Ramos (cell line): ENCODE measurements around the gene TRIM39.
"Not testable (repeated sequence)": the region's sequence is repeated elsewhere in the genome, so short reads cannot be mapped to it uniquely, and the experiment has no call there.

Experiments
- in situ Hi-C: fragments of 300-500 bp; cut with MboI; formaldehyde crosslinking; loops from one replicate; pipeline ENCODE4 v1.14.3; 2022; ENCODE audit warnings: low sequenced_read_pairs; ENCODE audit not compliant: unreplicated experiment

The TRIM39 gene

DNA sequence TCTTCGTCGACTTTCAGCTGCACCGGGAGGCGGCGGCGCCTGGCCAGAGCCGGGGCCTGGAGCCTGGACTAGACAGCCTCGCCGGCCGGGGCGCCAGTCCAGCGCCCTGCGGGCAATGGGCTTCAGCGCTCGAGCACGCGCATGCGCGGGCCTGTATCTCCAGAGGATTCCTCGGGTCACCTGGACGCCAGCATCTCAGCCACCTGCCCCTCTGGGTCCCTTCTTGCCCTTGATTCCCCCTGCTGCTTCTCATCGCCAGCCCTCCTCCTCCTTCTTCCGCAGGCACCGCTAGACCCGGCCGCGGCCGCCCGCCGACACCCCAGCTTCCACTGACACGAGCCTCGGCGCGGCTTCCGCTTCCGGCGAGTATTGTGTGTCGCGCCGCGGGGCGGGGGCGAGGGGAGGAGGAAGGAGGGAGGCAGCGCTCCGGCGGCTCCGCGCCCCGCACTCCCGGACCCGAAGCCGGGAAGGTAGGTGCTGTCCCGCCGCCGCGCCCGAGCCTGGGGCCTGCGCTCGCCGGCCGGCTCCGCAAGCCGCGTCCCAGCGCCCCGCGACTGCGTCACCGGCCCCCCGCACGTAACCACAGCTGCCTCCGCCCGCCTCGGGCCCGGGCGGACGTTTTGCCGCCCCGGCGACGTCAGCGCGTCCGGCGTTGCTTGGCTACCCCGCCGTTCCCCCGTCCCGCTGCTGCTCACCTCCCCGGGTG, at the start of gene TRIM39:
TSS of gene TRIM39 (plus strand) at position 402 of the 706 bp plus-strand sequence. CDS start 2,391 bp downstream, outside the sequence.
- in situ Hi-C loops: no loop called here

DNA sequence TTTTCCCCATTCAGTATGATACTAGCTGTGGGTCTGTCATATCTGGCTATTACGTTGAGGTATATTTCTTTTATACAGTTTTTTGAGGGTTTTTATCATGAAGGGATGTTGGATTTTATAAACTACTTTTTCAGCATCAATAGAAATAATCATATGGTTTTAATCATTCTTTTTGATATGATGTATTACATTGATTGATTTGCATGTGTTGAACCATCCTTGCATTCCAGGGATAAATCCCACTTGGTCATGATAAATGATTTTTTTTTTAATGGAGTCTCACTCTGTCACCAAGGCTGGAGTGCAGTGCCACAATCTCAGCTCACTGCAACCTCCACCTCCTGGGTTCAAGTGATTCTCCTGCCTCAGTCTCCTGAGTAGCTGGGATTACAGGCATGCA, 45.7 kb upstream of the TRIM39 start:
- in situ Hi-C loops: not testable (repeated sequence)

- in situ Hi-C loops: no loop called here
These were observed 44.2 kb upstream of the TRIM39 start for GRCh38 chr6:30282522-30282921.

DNA sequence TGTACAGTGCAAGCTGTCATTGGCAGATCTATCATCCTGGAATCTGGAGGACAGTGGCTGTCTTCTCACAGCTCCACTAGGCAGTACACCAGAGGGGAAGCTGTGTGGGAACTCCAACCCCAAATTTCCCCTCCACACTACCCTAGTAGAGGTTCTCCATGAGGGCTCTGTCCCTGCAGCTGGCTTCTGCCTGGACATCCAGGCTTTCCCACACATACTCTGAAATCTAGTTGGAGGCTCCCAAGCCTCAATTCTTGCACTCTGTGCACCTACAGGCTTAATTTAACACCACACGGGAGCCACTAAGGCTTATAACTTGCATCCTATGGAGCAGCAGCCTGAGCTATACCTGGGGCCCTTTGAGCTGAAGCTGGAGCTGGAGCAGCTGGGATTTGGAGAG, 43.0 kb upstream of the TRIM39 start:
- in situ Hi-C loops: no loop called here

GRCh38 chr6:30287139-30287538, 39.6 kb upstream of the TRIM39 start:
- in situ Hi-C loops: no loop called here

DNA sequence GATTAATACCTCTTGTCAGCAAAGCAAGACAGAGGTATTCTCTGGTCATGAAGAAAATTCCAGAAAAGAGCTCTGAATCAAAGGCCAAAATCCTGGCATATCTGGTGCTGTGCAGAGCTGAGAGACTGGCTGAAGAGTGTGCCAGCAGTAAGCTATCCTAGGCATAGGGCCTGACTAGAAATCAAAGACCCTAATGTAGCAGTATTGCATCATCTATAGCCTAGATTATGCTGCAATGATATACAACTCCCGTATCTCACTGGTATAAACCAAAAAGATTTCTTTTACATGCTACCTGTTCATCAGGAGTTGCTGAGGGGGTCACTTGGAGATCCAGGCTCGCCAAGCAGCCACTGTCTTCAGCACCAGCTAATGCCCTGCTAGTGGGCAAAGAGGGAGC, 30.9 kb upstream of the TRIM39 start:
- in situ Hi-C loops: no loop called here

DNA sequence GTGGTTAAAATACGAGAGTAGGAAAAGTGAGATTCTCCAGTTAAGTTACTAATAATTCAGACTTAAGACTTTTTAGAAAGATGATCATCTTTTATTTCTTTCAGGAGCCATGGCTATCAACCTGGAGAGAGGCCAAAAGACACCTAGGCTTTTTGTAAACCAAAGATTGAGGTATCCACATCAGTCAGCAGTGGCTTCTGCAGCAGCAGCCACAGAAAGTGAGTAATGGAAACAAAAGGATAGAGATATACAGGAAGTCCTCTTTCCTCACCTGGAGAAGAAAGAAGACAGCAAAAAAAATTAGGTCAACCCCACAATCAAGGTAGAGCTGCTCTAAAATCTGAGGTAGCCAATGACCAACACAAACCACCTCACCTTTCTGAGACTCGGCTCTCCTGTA, 22.7 kb upstream of the TRIM39 start:
- in situ Hi-C loops: no loop called here

DNA sequence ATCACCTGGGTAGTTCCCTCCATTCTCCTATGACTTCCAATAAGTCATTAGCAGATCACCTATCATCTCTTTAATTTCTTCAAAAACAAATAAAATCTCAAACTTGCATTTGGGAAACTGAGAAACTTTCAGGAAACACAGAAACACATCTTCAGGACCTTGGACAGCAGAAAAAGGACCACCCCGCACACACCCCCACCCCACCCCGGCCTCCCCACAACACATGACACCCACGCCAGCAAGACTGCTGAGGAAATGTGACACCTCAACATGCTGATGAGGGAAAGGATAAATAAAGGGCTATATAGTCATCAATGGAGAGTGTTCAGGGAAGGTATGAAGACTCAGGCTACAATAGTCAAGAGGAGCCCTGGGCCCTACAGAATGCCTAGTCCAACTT, 15.6 kb upstream of the TRIM39 start:
- in situ Hi-C loops: no loop called here

GRCh38 chr6:30311671-30312070, 15.1 kb upstream of the TRIM39 start:
- in situ Hi-C loops: no loop called here

GRCh38 chr6:30312266-30312665, 14.5 kb upstream of the TRIM39 start:
- in situ Hi-C loops: no loop called here

- in situ Hi-C loops: no loop called here
These were observed 13.9 kb upstream of the TRIM39 start for GRCh38 chr6:30312676-30313321.

GRCh38 chr6:30315156-30315555, 11.6 kb upstream of the TRIM39 start:
- in situ Hi-C loops: no loop called here

DNA sequence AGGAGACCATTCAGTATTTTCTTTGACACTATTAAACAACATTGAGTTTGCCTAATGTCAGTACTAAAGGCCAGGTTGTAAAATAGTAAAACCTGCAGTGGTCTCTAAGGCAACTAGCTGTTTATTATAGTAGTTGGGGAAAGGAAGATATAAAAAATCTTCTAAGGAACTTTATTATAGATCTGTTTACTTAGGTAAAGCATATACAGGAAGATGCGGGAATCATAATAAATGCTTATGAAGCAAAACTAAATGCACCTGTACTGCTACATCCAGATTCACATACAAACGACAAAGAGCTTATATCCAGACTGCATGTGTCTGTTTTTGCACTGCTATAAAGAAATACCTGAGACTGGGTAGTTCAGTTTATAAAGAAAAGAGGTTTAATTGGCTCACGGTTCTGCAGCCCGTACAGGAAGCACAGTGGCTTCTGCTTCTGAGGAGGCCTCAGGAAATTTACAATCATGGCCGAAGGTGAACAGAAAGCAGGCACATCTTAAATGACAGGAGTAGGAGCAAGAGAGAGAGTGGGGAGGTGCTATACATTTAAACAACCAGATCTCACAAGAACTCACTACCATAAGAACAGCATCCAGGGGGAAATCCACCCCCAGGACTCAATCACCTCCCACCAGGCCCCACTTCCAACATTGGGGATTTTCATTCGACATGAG, 8.7 kb upstream of the TRIM39 start:
- in situ Hi-C loops: no loop called here

DNA sequence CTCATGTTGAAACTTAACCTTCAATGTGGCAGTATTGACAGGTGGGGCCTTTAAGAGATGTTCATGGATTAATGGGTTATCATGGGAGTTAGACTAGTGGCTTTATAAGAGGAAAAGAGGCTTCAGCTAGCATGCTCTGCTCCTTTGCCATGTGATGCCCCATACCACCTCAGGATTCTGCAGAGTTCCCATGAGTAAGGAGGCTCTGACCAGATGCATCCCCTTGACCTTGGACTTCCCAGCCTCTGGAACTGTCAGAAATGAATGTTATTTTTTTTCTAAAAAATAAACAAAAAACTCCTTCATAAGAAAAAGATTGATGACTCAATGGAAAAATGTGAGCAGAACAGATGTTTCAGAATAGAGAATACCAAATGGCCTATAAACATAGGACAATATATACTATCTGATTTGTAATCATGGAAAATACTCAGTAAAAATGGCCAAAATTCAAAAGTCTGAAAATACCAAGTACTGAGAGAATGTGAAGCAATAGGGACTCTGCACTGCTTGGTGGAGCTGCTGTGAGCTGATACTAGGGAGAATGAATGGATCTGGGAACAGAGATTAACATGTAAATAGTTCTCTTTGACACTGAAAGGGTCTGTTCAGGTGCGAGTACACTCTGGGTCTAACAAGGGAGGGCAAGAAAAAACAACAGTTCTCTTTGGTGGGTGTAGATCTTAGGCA, 7.4 kb upstream of the TRIM39 start:
- in situ Hi-C loops: no loop called here

- in situ Hi-C loops: no loop called here
These were observed 4.9 kb upstream of the TRIM39 start for GRCh38 chr6:30321692-30322388.

- in situ Hi-C loops: no loop called here
These were observed 3.9 kb upstream of the TRIM39 start for GRCh38 chr6:30322527-30323501.

DNA sequence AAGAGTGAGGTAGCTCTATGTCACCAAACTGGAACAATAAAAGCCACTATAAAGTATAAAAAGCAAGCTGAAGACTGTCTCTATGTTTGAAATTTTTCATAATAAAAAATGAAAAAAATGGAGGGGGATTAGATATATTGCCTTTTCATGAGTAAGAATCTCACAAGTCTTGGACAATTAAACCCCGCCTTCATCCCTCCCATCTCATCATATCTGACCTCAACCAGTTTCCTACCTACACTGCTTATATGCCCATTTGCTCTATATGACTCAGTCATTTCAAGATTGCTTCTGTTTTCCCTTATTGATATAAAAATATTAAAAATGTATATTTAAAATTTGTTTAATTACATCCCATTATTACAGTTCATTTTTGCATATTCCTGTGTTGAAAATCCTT, 2.9 kb upstream of the TRIM39 start:
- in situ Hi-C loops: no loop called here

DNA sequence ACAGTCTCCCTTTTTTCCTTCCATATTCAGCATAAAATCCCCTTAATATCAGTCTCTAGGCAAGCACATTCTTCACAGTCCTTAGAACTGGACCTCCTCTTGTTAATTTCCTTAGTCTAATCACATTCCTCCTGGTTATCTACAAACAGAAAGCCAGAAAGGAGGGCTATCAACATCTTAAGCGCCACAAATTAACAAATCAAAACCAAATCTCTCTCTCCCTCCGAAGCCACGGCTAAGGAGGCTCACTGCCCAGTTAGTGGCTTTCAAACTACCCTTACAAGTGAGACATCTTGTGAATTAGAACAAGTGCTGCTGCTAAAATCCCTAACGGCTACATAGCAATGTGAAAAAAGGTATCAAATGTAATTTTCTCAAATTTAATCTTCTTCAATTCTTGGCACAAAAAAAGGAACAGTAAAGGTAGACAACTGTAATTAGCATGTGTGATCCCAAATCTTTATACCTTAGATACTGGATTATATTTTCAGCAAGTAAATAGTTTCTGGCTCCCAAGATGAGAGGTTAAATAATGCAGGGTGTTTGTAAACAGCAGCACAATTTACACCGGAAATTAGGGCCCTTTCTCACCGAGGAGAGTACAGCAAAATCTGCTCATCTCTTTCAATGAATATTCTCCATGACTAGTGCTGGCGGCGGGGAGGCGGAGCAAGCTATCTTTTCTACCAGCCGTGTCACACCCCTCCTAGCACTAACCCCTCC, 1.4 kb upstream of the TRIM39 start:
- in situ Hi-C loops: no loop called here
